Astrocyte of the hippocampus (primary cell): Measurements from ENCODE around the gene IFRD2.
A peak's percentile ranks its signal among the peaks of the same experiment; 100 is the strongest.

ENCODE experiments used
- DNase-seq: peaks from one replicate; pipeline ENCODE4 v3.0.0; 2011; ENCODE audit warnings: low read depth, low spot score

The IFRD2 gene, protein sequence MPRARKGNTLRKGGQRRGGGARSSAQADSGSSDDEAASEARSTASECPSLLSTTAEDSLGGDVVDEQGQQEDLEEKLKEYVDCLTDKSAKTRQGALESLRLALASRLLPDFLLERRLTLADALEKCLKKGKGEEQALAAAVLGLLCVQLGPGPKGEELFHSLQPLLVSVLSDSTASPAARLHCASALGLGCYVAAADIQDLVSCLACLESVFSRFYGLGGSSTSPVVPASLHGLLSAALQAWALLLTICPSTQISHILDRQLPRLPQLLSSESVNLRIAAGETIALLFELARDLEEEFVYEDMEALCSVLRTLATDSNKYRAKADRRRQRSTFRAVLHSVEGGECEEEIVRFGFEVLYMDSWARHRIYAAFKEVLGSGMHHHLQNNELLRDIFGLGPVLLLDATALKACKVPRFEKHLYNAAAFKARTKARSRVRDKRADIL

DNA sequence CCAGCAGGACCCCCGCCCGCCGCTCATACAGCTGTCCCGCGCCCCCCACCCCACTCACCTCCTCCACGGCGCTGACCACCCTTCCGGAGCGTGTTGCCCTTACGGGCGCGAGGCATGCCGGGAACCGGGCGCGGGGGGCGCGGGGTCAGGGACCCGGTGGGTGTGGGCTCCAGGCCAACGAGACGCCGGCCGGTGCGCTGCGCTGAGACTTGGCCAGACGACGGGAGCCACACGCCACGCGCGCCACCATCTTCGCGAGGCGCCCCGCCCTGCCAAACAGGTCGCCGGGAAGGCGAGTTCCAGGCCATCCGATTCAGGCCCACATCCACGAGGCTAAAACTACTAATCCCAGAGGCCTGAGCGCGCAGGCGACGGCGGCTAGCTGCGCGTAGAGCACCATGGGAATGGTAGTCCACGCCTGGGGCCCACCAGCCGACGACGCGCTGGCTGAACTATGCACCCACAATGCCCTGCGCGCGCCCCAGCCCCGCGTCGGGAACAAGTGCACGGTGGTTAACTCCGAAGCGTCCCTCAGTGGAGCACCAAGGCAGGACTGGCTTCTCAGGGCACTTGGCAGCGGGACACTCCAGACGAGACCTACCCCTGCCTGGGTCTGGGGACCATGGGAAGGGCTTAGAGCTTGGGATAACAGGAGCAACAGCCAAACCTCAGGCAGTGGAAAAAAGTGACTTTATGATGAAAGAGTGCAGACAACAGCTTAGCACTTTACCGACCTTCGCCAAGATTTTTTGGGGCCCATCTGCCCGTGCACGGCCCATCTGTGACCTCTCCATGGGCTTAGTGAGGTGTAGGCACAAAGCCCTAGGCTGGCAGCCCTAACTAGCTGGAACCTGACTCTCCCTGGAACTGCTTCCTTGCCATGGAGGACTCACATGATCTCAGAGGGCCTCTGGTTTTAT, at the start of gene IFRD2:
TSS of gene IFRD2 (minus strand) at position 271 of the 920 bp plus-strand sequence. CDS start at position 116, 155 bp downstream.
- peak; percentile 99 for DNase-seq

DNA sequence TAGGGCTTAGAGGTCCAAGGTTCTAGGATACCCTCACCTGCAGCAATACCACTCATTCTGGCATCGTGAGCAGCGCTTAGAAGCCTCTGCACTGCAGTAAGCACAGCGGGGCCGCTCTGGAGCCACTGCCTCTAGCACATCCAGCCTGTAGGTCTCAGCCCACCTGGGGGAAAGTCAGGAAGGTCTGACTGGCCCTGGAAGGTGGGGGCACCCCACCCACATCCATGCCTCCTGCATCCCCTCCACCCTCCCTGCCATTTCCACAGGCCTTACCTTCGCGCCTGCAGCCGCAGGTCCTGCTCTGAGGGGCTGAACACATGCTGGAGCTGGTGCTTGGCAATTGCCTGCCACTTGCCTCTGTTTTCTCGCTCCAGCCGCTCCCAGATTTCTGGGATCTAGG, 49.3 kb upstream of the IFRD2 start:
- no peak for DNase-seq

DNA sequence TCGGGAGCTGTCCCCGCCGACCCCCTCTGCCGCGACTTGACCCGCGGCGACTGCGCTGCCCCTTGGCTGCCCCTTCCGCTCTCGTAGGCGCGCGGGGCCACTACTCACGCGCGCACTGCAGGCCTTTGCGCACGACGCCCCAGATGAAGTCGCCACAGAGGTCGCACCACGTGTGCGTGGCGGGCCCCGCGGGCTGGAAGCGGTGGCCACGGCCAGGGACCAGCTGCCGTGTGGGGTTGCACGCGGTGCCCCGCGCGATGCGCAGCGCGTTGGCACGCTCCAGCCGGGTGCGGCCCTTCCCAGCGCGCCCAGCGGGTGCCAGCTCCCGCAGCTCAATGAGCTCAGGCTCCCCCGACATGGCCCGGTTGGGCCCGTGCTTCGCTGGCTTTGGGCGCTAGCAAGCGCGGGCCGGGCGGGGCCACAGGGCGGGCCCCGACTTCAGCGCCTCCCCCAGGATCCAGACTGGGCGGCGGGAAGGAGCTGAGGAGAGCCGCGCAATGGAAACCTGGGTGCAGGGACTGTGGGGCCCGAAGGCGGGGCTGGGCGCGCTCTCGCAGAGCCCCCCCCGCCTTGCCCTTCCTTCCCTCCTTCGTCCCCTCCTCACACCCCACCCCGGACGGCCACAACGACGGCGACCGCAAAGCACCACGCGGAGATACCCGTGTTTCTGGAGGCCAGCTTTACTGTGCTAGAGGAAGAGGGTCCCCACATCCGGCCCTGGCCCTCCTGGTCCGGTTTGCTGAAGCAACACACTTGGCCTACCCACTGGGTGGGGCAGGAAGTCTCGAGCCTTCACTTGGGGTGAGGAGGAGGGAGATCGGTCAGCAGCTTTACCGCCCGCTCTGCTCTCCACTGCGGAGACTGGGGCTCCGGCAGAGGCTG, 48.5 kb upstream of the IFRD2 start, which contains the start of gene RASSF1:
TSS of gene RASSF1 (minus strand) at position 389 of the 882 bp plus-strand sequence. CDS start at position 358, 31 bp downstream.
- no peak for DNase-seq

DNA sequence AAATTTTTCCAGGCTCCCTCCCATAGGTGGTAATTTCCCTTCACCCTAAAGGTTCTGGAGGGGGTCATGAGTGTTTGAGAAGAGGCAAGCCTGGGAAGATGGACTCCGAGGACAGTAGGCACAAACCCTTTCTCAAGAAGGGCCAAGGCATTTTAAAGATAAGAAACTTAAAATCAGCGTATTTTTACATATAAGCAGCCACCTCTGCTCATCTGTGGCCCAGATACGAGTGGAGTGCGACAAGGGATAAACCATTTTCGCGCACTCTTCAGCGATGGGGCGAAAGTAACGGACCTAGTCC, 47.9 kb upstream of the IFRD2 start:
- DNase-seq: no peak

DNA sequence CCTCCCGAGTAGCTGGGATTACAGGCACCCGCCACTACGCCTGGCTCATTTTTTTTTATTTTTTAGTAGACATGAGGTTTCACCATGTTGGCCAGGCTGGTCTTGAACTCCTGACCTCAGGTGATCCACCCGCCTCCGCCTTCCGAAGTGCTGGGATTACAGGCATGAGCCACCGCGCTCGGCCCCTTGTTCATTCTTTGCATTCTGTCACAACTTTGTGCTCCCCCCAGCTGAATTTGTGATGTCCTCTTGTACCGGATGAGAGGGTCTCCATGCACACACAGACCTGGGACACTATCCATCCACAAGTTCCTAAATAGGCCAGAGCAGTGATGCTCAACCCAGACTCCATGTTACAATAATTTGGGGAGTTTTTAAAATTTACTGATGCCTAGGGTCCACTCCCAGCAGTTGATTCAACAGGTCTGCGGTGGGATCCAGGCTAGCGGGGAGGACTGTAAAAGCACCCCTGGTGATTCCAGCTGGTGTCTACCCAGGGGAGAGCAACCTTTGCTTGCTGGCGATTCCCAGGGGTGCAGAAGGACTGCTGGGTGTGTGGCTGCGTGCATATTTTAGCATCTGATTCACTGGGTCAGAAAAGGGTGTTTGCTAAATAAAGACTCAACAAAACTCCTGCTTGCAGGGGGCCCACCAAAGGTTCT, 47.4 kb upstream of the IFRD2 start:
- DNase-seq: no peak

DNA sequence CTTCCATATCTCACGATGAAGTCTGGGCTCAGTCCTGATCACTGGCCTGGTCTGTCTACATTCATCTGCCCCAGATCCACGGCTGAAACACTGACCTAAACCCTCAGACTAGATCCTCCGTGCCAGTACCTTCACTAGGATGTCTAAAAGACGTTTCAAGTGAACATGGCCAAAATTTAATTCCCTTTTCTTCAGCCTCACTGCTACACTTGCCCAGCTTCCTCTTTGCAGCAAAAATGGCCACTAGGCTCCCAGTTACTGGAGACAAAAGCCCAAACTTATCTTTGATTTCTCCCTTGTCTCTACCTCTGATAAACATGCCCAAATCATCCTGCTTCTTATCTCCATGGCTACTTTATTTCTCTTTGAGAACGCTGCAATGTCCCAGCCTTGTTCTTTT, 46.7 kb upstream of the IFRD2 start:
- no peak for DNase-seq

DNA sequence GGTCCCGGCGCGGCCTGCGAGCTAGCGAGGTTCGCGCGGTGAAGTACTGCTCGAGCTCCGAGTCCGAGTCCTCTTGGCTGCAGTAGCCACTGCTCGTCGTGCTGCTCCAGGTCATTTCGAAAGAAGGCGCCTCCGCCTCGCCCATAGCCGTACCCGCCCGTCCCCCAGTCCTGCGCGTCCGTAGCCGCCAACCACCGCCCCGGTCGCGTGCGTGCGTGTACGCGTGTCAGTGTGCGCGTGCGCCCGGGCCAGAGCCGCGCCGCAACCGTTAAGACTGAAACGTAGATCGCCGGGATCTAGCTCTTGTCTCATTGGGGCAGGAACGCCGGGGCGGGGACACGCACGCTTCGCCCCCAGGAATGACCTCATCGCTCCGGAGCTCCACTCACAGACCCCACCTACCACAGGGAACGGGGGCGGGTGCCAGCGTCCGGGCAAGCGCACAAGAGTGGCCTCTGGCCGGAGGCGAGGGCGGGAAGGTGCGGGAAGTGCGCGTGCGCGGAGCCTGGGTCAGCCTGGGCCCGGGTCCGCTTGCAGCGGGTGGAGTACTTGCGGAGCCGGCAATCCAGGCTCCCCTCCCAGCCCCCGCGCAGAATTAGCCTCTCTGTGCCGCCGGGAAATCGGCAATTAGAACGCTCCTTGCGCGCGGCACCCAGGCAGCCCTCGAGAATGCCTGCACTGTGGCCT, 45.1 kb upstream of the IFRD2 start:
- peak; percentile 100 for DNase-seq

DNA sequence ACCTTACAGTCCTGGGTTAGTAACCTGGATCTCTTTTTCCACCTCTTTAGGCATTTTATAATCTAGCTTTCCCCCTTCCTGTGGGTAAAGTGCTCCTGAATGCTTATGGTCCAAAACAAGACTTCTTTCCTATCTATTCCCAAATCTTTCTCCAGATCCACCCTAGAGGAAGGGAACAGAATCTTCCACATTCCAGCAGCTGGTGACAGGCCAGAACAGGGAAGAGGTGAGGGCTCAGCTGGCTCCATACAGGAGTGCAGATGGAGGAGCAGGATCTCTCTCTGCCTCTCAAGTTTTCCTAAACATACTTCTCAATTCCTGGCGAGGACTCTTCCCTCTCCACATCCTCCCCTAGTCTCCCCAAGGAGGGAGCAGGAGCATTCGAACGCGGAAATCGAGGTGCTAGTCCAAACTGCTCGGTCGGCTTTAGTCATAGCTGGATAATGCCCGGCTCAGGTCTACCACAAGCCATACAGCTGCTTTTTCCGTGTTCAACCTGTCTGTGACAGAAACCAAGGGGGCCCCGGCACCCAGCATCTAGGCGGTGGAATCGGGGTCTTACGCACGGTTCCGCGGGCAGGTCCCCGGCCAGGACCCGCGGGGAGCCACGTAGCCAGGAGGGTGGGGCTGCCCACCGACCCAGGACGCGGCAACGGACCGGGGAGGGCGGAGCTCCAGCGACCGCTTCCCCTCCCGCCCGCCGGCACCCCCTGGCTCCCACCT, 44.4 kb upstream of the IFRD2 start:
- DNase-seq: no peak

DNA sequence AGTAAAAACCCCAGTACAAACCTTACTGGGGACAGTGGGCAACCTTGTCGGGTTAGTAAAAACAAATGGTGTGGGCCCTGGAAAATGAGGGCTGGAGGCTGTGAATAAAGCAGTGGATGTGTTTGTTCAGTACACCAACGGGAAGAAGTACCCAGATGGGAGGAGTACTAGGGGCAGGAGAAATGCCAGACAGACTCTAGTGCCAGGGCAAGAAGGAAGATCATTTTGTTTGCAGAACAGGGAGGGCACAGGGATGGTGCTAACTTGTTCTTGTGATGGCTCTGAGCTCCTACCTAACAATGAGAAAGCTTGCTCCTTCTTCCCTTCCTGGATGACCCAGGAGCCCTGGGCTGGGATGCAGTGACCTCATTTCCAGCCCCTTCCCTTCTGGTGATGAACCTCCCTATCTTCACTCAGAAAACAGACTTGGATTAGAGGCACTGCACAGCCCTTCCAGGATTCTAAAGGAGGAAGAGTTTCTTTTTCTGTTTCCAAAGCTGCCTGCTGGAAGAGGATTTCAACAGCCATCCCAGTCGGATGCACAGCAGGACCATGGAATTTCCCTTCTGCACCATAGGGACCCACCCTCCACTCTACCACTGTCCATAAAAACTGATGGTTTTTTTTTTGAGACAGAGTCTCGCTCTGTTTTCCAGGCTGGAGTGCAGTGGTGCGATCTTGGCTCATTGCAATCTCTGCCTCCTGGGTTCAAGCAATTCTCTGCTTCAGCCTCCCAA, 42.3 kb upstream of the IFRD2 start:
- no peak for DNase-seq

DNA sequence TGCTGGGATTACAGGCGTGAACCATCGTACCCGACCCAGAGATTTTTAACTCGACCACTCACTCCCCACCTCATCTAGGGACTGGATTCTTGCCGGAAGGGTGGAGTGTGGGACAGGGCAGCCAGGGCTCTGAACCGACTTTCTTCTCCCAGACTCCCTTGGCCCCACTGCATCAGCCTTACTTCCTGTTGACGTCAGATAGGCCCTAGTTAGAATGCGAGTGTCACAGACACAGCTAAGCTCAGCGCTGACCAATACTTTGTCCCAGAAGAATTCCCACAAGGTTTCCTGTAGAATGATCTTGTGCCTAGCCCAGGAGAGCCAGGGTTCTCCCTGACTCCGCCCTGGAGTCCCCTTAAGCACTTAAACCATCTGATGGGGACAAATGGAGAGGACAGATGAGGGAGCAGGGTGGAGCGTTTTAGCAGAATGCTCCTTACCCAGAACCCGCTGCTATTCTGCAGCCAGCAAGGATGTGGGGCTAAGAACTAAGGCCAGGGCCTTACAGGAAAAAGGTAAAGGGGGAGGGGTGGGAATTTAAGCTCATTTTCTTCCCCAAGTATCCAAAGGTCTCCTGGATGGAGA, 41.6 kb upstream of the IFRD2 start:
- DNase-seq: no peak

DNA sequence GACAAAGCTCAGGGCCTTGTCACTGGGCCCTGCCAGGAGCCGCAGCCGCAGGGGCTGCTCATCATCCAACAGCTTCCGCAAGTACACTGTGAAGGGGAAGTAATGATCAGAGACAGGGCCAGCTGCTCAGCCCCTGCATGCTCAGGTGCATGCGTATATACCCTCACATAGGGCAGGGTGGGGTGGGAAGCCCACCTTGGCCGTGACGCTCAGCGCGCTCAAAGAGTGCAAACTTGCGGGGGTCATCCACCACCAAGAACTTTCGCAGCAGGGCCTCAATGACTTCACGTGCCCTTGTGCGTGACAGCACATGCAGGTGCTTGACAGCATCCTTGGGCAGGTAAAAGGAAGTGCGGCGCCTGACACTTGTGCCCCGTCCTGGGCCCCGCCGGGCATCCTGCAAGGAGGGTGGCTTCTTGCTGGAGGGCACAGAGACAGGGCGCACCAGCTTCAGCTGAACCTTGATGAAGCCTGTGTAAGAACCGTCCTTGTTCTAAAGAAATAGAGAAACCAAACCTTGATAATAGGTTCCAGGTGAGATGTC, 39.2 kb upstream of the IFRD2 start:
- no peak for DNase-seq

DNA sequence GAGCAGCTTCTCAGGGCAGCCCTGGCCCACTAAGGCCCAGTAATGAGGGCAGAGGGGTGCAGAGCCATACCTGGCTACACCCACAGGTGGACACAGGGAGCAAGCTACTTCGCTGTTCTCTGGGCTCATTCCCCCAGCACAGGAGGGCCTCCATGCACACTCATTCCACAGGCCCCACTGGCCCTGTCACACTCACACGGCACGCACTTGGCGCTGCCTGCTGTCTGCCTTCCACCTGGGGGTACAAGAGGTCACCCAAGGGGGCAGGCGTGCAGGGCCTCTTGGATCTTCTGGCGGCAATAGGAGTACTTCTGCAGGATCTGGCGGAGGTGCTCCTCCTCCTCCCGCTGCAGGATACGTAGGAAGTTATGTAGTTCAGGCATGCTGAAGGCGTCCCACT, 38.1 kb upstream of the IFRD2 start:
- DNase-seq: no peak

DNA sequence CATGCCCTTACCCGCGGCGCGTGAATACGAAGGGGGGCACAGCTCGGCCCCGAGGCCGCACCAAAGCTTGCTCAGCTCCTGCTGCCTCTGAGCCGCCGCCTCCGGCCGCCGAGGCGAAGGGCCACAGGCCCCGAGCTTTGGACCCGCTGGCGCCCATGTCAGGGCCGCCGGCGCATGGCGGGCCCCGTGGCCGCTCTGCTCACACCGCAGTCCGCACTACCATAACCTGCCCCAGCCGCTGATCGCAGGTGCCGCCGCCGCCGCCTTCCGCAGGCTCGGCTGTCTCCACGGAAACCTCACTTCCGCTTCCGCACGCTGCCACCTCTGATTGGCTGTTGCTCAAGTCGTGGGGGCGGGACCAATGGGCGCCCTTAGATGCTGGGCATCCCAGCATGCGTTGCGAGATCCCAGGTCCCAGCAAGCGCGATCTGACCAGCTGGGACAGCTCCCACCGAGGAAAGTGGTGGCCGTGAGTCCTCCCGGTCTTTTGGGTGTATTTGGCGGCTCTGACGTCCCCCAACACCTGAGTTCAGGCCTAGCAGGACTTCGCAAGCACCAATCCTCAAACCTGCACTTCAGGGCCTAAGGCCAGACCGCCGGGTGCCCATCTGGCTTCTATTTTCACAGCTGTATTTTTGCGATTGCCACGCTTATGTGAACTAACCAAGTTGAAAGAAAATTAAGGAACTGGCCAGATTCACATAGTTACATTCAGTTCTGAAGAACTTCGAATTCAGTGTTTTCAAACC, 35.9 kb upstream of the IFRD2 start, which contains the start of gene TUSC2:
TSS of gene TUSC2 (minus strand) at position 281 of the 749 bp plus-strand sequence. CDS start at position 157, 124 bp downstream.
- DNase-seq: peak; percentile 99

DNA sequence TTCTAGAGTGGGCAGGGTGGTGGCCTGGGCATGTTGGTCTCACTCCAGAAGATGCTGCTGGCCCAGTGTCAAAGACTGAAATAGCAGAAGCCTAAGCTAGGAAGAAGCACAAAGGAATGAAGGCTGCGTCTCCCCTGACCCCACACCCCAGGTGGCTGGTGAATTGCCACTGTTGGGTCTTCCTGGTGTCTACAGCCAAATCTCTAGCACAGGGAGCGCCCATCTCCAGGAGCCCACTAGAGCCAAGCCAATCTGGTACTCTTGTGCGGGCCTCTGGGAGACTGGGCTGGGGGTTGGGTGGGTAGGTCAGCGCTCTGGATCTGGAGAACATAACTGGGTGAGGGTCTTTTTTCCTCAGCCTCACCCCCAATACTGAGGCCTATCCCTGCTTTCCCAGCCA, 34.9 kb upstream of the IFRD2 start:
- no peak for DNase-seq

DNA sequence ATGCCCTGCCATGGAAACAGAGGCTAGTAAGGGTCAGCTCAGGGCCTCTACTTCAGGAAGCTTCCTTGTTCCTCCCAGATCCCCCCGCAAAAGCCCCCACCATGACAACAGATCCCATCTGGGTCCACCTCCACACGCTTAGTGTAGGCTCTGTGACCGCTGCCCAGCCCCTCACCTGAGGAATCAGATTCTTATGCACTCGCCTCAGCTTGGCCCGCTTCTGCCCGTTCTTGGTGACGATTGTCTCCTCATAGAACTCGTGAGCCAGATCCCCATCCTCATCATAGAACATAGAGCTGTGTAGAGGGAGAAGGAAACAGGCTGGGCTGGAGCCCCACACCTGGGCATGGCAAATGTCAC, 33.9 kb upstream of the IFRD2 start:
- DNase-seq: no peak

DNA sequence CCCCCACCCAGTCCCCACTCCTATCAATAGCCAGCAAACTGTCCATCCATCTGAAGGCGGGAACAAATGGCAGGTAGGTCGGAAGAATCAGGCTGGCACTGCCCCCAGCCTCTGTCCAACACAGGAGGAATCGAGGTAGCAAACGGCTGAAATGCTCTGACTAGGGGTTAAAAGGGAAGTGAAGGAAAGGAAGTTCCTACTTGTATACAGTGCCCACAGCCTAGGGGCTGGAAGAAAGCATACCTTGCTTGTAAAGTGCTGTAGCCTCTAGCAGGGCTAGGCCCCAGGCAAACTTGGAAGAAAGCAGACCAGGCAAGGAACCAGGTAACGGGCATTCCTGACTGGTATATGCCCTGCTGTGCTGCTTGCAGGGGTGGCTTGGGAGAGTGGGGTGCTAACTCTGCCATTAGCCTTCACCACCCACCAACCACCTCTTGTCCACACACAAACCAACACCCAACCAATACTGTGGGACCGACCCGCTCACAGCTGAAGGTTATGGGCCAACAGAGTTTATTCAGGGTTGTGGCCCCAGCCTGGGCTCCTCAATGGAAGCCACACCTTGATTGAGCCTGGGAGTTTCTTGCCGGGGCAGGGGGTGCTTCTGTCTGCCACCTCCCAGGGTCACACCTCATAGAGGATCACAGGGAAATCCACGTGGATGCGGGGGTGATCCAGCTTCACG, 33.4 kb upstream of the IFRD2 start:
- DNase-seq: no peak

DNA sequence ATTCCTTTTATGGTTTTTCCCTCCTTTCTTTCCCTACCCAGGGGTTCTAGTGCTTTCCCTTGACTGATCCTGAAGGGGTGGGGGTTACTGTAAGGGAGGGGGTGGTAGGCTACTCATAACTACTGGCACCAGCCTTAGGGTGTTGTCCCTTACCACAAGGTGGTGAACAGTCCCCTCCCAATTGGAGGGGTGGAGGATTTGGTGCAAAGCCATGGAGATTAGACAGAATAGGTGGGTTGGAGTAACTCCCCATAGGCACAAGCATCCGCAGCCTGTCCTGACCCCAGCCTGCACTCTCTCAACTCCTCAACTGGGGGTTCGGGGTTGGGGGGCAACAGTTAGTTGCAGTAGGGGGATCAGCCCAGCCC, 32.9 kb upstream of the IFRD2 start:
- DNase-seq: no peak
